ENCODE results near the gene ROR2.
"Not testable (repeated sequence)": the region's sequence is repeated elsewhere in the genome, so short reads cannot be mapped to it uniquely, and the experiment has no call there.

The ROR2 gene

GRCh38 chr9:91920630-91921350, 29.2 kb downstream of the ROR2 start:
- DNase-seq, result no peak

- DNase-seq, result no peak
Measured at GRCh38 chr9:91919621-91920020, 30.4 kb downstream of the ROR2 start.

- no peak for DNase-seq
Measured at GRCh38 chr9:91917436-91917835, 32.6 kb downstream of the ROR2 start.

- DNase-seq, result no peak
Measured at GRCh38 chr9:91915524-91916263, 34.3 kb downstream of the ROR2 start.

- no peak for DNase-seq
Measured at GRCh38 chr9:91914937-91915336, 35.1 kb downstream of the ROR2 start.

- DNase-seq, result no peak
Measured at GRCh38 chr9:91914404-91914803, 35.6 kb downstream of the ROR2 start.

- no peak for DNase-seq
Measured at GRCh38 chr9:91913986-91914385, 36.0 kb downstream of the ROR2 start.

GRCh38 chr9:91913096-91913495, 36.9 kb downstream of the ROR2 start:
- DNase-seq, result no peak

- no peak for DNase-seq
Measured at GRCh38 chr9:91911657-91912056, 38.4 kb downstream of the ROR2 start.

- DNase-seq, result not testable (repeated sequence)
Measured at GRCh38 chr9:91909256-91909655, 40.8 kb downstream of the ROR2 start.

- DNase-seq, result no peak
Measured at GRCh38 chr9:91908746-91909145, 41.3 kb downstream of the ROR2 start.

GRCh38 chr9:91908293-91908623, 41.8 kb downstream of the ROR2 start:
- DNase-seq, result no peak

GRCh38 chr9:91907484-91908292, 42.3 kb downstream of the ROR2 start:
- no peak for DNase-seq

- DNase-seq, result peak; percentile 39
Measured at GRCh38 chr9:91905991-91906469, 44.0 kb downstream of the ROR2 start.

GRCh38 chr9:91905237-91905650, 44.8 kb downstream of the ROR2 start:
- DNase-seq, result no peak

GRCh38 chr9:91904588-91905236, 45.3 kb downstream of the ROR2 start:
- no peak for DNase-seq

- DNase-seq, result no peak
Measured at GRCh38 chr9:91903126-91903911, 46.7 kb downstream of the ROR2 start.

- DNase-seq, result no peak
Measured at GRCh38 chr9:91902475-91903125, 47.4 kb downstream of the ROR2 start.

GRCh38 chr9:91900797-91901177, 49.2 kb downstream of the ROR2 start:
- DNase-seq, result no peak

GRCh38 chr9:91900055-91900796, 49.8 kb downstream of the ROR2 start:
- no peak for DNase-seq

GRCh38 chr9:91899594-91899993, 50.4 kb downstream of the ROR2 start:
- no peak for DNase-seq

Data from activated effector memory CD4-positive, alpha-beta T cell treated with Interleukin-2 at 50 U/mL for 16 hours (primary cell).